RWPE2 (cell line): ENCODE results near the gene BAAT.

Experiments
- ATAC-seq: fragments of 200-7000 bp; cut with Tn5 transposase; 3 replicates; pipeline ENCODE4 v1.9.1; 2021; ENCODE audit warnings: low read depth
- DNase-seq: peaks from one replicate; pipeline ENCODE4 v3.0.0-alpha.2; 2020; ENCODE audit warnings: low spot score
- H3K27ac ChIP-seq: fragments of 450-650 bp; 2 replicates; pipeline ENCODE4 v1.5.1; 2017; ENCODE audit warnings: mild to moderate bottlenecking; ENCODE audit not compliant: poor library complexity, severe bottlenecking
- H3K27me3 ChIP-seq: fragments of 250-450 bp; sonication (Bioruptor Pico); 2 replicates; pipeline ENCODE4 v1.5.1; 2021; ENCODE audit warnings: mild to moderate bottlenecking, moderate library complexity; ENCODE audit not compliant: insufficient read depth, poor library complexity, severe bottlenecking
- H3K36me3 ChIP-seq: fragments of 250-450 bp; sonication (Bioruptor Pico); 2 replicates; pipeline ENCODE4 v1.5.1; 2020; ENCODE audit warnings: low read depth, mild to moderate bottlenecking, moderate library complexity
- H3K4me1 ChIP-seq: fragments of 250-450 bp; sonication (Bioruptor Pico); 2 replicates; pipeline ENCODE4 v1.5.1; 2021; ENCODE audit warnings: mild to moderate bottlenecking, moderate library complexity; ENCODE audit not compliant: insufficient read depth, poor library complexity, severe bottlenecking
- H3K4me3 ChIP-seq: fragments of 250-450 bp; sonication (Bioruptor Pico); 2 replicates; pipeline ENCODE4 v1.5.1; 2021; ENCODE audit warnings: mild to moderate bottlenecking, moderate library complexity; ENCODE audit not compliant: severe bottlenecking
- H3K9me3 ChIP-seq: fragments of 250-450 bp; sonication (Bioruptor Pico); 2 replicates; pipeline ENCODE4 v1.5.1; 2021; ENCODE audit warnings: mild to moderate bottlenecking, moderate library complexity; ENCODE audit not compliant: severe bottlenecking
- CTCF ChIP-seq: fragments of 450-650 bp; IDR thresholded peaks from one replicate; pipeline ENCODE4 v1.5.1; 2017; ENCODE audit warnings: mild to moderate bottlenecking, moderate library complexity; ENCODE audit not compliant: poor library complexity, severe bottlenecking

BAAT gene

GRCh38 chr9:101372327-101373118, 12.3 kb downstream of the BAAT start:
- Histone ChIP-seq H3K4me1 (no peaks in the 10 kb centered on the region), H3K27me3 (no peaks in the 10 kb centered on the region), H3K27ac (no peak overlapping the region), H3K9me3 (no peaks in the 10 kb centered on the region), H3K36me3 (no peaks in the 10 kb centered on the region), H3K4me3 (no peak overlapping the region)
- DNase-seq = no peak
- no peak for TF ChIP-seq CTCF
- ATAC-seq = no peak

GRCh38 chr9:101371813-101372212, 13.0 kb downstream of the BAAT start:
- TF ChIP-seq CTCF = no peak
- Histone ChIP-seq H3K27me3 (no peaks in the 10 kb centered on the region), H3K4me3 (no peak overlapping the region), H3K27ac (no peak overlapping the region), H3K4me1 (no peaks in the 10 kb centered on the region), H3K9me3 (no peaks in the 10 kb centered on the region), H3K36me3 (no peaks in the 10 kb centered on the region)
- DNase-seq (no peak), ATAC-seq (no peak)

GRCh38 chr9:101369884-101370531, 14.8 kb downstream of the BAAT start:
- Histone ChIP-seq H3K4me3 (no peak overlapping the region), H3K27me3 (no peaks in the 10 kb centered on the region), H3K27ac (no peak overlapping the region), H3K9me3 (no peaks in the 10 kb centered on the region), H3K4me1 (no peaks in the 10 kb centered on the region), H3K36me3 (no peaks in the 10 kb centered on the region)
- no peak for TF ChIP-seq CTCF
- DNase-seq (no peak), ATAC-seq (no peak)

GRCh38 chr9:101369286-101369685, 15.5 kb downstream of the BAAT start:
- no peak for TF ChIP-seq CTCF
- DNase-seq = no peak
- no peak for ATAC-seq

GRCh38 chr9:101367323-101367722, 17.5 kb downstream of the BAAT start:
- TF ChIP-seq CTCF = no peak
- H3K36me3 ChIP-seq = no peaks in the 10 kb centered on the region
- H3K4me1 ChIP-seq = no peaks in the 10 kb centered on the region
- no peak overlapping the region for H3K4me3 ChIP-seq
- H3K27ac ChIP-seq = no peak overlapping the region
- DNase-seq (no peak), ATAC-seq (no peak)
- H3K9me3 ChIP-seq = no peaks in the 10 kb centered on the region
- no peaks in the 10 kb centered on the region for H3K27me3 ChIP-seq

More at GRCh38 chr9:101369286-101369685, 15.5 kb downstream of the BAAT start:
- Histone ChIP-seq H3K4me1 (no peaks in the 10 kb centered on the region), H3K4me3 (no peak overlapping the region), H3K36me3 (no peaks in the 10 kb centered on the region), H3K27ac (no peak overlapping the region), H3K9me3 (no peaks in the 10 kb centered on the region), H3K27me3 (no peaks in the 10 kb centered on the region)
